GM19468 (cell line): ENCODE measurements around the gene CXCL10.
"Not testable (repeated sequence)": the region's sequence is repeated elsewhere in the genome, so short reads cannot be mapped to it uniquely, and the experiment has no call there.

ENCODE experiments used
- ATAC-seq: cut with Tn5 transposase; IDR thresholded peaks from one replicate; pipeline ENCODE4 v1.9.1; 2021; ENCODE audit warnings: mild to moderate bottlenecking, moderate library complexity, moderate number of reproducible peaks; ENCODE audit not compliant: unreplicated experiment; ENCODE audit errors: extremely low read depth

The CXCL10 gene

DNA sequence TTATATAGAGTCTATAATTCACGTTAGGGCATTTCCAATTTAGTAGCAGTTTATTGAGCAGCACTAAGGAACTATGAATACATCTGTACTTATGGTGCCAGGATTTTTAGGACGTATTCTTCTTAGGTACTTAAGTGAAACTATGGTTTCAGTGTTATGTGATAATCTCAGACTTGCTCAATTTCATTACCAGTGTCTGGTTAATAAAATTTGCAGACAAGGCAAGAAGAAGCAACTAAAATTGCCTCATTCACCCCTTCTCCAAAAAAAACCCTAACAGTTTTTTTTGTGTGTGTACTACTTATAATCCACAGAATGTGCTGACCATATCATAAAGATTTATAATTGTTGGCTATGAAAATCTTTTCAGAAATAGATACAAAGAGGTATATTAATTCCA lies 6.0 kb upstream of the CXCL10 start:
- no peak for ATAC-seq

DNA sequence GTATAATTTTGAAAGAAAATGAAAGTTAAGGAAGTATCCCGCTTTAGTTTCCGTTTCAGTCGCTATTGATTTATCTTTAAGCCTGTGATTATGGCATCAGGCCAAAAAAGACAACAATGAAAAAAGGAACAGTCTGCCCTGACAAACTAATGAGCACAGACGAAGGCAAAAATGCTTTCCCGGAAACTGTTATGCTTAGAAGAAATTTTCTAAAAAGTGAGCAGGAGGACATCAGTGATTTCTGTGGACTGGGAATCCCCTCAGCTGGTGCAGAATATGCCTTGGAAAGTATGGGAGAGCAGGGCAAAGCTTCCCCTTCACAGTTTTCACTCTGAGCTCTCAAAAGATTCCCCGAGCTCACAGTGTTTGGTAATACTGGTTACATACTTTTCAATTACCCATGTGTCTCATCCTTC lies 5.1 kb upstream of the CXCL10 start:
- no peak for ATAC-seq

DNA sequence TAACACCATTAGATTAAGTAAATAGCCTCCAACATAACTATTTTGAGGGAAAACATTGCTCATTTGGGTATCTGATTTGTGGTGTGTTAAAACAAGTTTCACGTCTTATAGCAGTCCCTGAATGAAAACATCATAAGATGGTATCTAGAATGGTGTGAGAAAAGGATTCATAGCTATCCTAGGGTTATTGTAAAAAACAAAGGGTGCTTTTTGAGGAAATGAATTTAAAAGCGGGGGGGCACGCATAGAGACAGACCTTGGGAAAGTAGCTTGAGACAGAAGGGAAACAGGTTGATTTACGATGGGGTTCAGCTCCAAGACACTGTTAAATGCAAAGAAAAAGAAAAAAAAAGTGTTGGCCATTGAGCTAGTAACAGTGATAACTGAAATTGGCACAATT lies 768 bp upstream of the CXCL10 start:
- no peak for ATAC-seq

DNA sequence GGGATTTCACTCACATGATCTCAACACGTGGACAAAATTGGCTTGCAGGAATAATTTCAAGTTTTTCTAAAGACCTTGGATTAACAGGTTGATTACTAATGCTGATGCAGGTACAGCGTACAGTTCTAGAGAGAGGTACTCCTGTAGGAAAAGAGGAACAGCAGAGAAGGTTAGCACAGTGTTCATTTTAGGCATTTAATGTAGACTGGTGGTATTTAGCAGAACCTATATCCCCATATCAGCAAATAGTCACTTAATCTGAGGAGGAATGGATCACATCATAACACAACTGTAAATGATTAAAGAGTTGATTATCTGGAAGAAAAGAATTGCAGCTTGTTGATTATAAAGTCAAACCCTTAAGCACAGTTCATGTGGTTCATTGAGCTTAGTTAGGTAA lies 620 bp downstream of the CXCL10 start:
- ATAC-seq, result no peak

DNA sequence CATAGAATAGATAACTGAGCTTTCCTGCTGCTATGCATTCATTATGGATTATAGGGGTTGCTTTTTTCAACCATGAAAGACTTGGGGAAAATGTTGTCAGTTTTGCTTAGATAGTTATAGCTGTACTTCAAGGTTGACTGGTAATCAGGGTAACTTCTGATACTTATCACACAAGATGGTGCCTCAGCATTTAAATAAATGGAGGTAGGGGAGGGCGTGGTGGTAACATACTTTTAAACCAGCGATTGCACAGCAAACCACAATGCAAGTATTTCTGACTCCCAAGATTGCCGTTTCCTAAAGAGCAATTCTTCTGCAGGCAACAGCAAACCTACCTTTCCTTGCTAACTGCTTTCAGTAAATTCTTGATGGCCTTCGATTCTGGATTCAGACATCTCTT lies 1.3 kb downstream of the CXCL10 start:
- ATAC-seq, result no peak

DNA sequence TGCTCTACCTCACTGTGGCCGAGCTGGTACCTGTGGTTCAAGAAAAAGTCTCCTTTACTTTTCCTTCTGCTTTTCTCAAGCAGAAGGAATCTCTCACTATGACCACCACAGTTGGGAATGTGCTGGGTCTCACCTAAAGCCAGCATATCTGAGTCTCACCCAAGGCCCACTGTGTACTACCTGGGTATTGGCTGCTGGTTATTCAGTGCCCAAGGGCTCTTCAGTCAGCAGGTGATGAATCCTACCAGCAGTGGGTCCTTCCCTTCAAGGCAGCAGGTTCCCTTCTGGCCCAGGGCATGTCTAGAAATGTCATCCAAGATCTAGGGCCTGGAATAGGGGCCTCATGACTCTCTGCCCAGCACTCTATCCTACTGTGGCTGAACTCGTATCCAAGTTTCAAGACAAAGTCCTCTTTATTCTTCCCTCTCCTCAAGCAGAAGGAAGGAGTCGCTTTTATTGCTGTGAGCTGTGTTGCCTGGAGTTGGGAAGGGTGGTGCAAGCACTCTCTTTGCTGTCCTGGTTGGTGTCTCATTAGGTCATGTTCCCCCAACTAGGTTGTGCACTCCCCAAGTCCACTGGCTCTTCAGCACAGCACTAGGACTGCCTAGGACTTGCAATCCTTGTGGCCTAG lies 6.1 kb downstream of the CXCL10 start:
- ATAC-seq, result no peak

DNA sequence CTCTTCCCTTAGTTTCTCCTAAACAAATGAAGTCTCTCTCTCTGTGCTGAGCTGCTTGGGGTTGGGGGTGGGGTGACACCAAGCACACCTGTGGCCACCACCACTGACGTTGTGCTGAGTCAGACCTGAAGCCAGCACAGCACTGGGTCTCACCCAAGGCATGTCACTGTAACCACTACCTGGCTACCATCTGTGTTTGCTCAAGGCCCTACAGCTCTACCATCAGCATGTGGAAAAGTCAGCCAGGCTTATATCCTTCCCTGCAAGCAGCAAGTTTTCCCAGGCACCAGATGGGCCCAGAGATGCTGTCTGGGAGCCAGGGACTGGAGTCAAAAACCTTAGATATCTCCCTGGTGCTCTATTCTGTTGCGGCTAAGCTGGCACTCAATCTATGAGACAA lies 6.9 kb downstream of the CXCL10 start:
- no peak for ATAC-seq

DNA sequence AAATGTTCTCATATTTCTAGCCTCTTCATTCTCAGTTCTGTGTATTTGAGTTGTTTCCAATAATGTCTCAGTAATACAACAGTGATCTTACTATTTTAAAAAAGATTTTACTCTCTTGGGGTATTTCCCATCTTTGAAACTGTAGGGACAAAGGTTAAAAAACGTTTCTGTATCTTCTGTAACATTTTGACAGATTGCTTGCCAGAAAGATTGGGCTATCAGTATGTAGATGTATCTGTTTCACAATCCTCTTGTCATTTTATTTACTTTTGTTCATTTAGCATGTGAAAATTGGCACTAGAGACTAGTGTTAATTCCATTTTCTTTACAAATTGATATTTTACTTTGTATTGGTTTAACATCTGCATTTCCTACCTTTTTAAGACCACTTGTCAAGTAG lies 9.8 kb downstream of the CXCL10 start:
- no peak for ATAC-seq

DNA sequence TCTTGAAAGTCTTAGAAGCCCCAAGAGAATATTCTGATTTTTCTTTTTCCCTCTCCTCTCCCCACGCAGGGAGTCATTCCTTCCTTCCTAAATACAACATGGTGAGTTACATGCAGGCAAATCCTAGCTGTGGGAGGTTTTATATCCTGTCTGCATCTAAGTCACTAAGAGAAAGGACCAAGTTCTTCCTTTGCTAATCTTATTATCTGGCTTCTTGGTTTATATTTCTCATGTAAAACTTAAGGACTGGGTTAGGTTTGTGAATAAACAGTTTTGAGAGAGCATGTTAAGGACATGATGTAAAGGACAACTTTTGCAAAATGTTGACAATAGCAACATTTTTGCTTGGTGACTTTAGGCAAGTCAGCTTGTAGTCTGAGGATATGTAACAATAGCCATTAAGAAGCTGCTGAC lies 10.9 kb downstream of the CXCL10 start:
- no peak for ATAC-seq

DNA sequence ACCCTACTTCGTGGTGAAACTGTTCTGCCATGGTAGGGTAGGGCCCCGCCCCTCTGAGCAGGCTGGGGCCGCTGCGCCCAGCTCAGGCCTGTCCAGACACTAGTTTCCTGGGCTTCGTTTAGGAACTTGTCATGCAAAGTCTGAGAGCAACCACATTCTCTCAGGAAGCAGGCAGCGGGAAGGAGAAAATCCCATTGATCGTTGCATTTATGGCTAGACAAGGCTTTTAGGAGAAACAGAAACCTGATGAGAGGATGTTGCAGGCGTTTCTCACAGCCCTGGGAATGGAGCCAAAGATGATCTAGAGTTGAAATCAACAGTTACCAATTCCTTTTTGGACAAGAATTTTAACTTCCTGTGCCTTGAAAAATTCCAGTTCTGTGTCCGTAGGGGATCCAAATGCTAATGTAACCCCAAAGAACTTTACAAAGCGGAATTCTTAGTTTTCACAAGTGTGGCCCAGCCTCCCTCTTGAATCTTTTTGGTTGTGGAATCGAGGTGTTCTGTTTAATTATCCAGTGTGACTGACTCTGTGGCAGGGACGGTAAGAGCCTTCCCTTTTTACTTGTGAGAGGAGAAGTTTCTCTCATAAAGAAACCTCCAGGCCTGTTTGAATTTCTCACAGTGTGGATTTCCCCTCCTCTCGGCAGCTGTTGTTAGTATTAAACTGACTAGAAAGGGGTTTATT lies 11.5 kb downstream of the CXCL10 start:
- ATAC-seq, result no peak

DNA sequence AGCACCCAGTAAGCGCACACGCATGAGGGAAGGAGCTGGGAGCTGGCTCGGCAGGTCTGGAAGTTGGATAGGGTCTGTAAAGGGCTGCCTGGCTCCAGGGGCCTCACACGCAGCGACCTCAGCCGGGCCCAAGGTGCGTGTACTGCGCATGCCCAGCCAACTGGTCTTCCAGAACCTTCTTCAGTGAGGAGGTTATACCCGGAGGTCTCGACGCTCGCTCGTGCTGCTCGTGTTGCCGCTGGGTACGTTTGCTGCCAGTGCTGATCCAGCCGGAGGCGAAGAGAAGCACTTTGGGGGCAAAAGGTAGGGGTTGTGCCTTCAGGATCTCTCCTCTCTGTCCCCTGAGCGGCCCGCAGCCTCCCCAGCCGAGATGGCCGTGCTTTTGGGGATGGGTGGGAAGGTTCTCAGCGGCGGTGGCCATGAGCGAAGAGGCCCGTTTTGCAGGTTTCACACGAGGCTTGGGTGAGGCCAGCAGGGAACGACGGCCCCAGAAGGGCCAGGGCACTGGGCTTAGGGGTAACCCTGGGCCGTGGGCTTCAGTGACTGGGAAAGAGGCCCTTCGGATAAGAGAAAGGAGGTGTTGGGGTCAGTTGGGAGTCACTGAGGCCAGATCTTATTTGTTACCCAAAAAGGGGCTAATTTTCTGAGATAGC lies 12.2 kb downstream of the CXCL10 start:
- no peak for ATAC-seq

DNA sequence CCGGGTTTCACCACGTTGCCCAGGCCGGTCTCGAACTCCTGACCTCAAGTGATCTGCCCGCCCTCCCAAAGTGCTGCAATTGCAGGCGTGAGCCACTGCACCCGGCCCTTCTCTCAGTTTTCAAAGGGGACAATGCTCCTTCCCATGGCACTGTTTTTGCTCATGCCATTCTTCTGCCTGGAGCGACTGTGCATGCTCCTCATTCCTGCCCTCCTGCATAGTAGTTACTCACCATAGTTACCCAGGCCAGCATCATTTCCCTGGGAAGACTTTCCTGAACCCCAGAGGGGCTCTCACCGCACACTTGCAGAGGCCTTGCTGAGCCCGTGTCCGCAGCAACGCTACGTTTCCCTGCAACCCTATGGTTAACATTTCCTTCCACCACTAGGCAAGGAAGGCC lies 12.7 kb downstream of the CXCL10 start:
- no peak for ATAC-seq

DNA sequence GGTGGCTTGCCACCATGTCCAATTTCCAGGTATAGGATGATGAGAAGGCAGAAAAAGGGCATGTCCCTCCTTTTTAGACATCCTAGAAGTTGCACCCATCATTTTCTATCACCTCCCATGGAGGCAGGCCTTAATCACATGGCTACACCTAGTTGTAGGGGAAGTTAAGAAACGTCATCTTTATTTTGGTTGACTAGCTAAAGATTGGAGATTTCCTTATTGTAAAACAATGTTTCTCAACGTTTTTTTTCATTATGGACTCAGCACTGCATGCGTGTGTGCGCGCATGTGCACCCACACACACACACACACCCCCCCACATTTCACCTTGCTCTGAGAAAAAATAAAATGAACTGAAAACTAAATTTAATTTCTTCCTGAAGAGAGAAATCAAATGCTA lies 14.0 kb downstream of the CXCL10 start:
- ATAC-seq, result no peak

DNA sequence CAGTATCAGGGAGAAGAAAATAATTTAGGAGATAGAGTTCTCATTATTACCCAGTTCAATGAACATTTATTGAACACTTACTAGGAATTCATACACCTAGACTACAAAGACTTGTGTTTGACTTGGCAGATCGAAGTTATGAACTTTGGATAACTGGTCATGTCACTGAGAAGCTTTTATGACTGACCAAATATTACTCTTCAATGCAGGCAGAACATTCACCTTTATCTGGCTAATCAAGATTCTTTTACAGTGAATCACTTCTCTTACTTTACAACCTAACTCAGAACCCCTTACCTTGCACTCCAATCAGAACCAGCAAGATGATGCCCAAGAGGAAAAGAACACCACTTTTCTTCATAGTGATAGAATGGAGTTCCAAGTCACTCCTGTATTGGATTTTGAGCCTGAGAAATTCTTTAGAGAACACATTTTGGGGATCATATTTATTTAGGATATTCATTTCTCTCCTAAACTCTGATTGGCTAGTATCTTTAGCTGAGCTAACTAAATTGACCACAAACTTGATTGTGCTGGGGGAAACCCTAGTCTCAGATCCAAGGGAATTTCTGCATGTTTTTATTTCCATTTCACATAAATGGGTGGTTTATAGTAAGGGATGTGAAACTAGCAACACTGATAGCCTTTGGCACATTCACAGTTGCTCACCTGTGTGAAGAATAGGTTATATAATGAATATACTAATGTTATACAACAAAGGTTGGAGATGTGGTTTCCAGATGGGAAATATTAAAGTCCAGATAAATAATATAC lies 16.0 kb downstream of the CXCL10 start, which contains the start of gene CXCL9:
Gene CXCL9 (minus strand): TSS at position 421 of the 774 bp plus-strand sequence. CDS start 60 bp downstream, at position 361.
- ATAC-seq, result no peak

DNA sequence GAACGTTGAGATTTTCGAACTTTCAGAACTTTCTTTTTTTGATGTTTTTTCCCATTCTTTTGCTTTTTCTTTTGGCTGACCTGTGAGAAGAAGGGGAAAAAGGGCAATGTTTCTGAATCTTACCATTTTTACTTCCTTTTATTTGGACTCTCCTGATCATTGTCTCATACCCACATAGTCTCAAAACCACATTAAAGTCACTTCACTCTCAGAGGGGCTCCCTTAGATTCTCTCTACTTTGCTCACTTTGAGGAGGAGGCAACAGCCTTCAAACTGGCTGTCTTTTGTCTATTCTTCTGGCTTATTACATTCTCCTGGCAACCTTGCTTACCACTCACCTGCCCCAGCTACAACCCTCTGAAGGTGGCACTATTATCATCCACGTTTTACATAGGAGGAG lies 19.7 kb downstream of the CXCL10 start:
- no peak for ATAC-seq

DNA sequence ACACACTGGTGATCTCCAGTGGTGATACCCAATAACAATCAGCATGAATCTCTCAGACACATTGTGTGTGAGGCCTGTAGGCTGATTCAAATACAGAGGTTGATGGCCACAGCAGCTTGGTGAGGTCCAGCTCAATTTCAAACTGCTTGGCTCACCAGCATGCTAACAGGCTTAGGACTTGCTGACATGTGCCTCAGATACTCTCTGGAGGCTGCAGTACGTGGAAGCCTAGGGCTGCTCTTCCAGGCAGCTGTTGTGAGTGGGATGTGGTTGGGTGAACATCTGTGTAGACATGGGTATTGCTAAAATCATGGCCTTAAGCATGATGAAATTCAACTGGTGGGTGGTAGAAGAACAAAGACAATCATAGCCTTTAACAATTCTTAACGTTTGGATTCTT lies 20.3 kb downstream of the CXCL10 start:
- ATAC-seq, result no peak

DNA sequence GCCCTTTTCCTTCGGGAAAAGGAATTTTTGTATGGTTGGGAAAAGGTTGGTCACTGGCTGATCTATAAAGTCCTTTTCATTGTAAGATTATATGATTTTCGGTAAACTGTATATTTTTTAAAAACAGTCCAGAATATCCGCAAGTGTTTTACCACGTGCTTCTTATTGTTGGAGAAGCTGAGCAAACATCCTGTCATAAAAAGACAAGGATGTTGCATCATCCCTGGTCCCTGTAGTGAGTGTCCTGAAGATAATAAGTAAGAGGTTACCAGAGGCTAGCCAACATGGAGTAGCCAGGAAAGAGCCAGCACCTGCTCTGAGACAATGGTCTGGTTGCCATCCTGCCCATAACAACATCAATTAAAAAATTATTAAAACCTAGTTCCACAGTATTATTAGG lies 21.1 kb downstream of the CXCL10 start:
- ATAC-seq, result no peak

DNA sequence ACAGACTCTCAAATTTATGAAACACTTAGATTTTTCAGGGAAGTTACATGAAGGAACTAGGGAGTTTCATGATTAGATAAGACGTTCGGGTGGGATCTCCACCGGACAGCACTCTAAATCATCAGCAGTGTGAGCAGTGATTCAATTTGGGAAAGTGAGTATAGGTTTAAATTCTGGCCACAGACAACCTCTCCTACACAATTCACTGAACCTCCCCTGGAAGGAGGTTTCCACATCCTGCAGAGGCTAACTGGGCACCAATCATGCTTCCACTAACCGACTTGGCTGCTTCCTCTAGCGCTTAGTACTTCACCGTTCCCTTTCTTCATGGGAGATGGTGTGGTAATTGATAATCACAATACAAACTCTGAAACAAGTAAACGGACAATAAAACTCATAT lies 21.6 kb downstream of the CXCL10 start:
- ATAC-seq, result no peak

DNA sequence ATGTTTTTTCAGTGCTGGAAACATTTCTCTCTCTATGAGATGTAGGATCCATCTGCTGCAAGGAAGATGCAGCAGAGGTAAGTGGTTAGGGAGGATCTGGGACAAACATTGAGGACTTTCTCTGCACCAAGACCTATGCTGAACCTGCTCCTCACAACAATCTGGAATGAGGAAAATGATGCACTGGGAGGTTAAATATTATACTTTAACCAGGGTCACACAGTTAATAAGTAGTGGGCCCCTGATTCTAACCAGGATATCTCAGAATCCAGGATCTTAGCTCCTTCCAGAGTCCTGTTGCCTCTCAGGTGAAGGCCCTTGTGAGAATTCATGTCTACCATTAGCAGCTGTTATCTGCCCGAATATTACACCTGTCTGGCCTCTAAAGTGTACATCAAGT lies 23.0 kb downstream of the CXCL10 start:
- no peak for ATAC-seq

DNA sequence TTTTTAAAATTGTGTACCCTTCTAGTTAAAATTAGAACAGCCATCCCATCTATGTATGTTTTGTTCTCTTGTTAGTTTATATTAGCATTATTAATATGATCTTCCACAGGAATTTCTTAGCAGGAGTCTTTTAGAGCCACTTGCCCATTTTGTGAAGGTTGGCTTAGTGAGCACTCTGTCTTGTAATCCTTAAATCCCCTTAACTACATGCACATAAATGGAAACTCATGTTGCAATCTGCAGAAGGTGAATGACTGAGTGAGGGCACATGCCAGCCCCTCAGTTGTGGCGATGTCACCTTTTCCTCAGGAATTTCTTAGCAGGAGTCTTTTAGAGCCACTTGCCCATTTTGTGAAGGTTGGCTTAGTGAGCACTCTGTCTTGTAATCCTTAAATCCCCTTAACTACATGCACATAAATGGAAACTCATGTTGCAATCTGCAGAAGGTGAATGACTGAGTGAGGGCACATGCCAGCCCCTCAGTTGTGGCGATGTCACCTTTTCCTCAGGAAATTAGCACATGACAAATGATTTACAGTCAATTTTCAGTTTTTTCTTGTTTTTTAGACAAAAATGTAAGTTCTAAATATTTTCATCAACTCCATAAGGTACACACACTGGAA lies 24.7 kb downstream of the CXCL10 start:
- not testable (repeated sequence) for ATAC-seq
